ENCODE measurements around the gene NEAT1.
A peak's percentile ranks its signal among the peaks of the same experiment; 100 is the strongest.

The NEAT1 gene

DNA sequence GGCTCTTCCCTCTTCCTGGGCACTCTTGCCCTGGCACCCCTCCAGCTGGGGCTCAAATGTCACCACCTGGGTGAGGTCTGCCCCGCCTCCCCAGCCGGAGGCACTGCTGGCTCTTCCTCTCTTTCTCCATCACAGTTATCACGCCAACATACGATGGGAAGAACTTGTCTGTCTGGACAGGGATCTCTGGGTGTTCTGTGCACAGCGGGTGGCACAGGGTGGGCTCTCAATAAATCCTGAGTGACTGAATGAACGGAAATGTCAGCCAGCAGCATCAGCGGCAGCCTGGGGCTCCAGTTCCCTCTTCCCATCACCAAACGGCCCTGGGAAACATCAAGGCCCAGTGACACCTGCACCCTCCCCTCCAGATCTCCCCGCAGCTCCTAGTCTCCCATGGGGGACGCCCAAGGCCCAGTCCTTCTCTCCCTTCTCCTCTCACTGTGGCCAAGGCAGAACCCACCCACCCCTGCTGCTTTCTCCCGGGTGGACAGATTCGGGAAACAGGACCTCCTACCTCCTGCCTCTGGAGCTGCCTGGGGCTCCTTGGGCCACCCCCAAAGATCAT is 39.7 kb upstream of the NEAT1 start:
- Mint-ChIP-seq H3K36me3 (ENCODE audit: low read depth) (peaks cover 4% of the 10 kb centered on the region), H3K27ac (peak overlapping the region; percentile 98), H3K4me1 (ENCODE audit: low read depth) (peaks cover 37% of the 10 kb centered on the region), H3K27me3 (ENCODE audit: low read depth) (no peaks in the 10 kb centered on the region), H3K9me3 (no peaks in the 10 kb centered on the region), H3K4me3 (peak overlapping the region; percentile 89)
- DNase-seq (ENCODE audit: low spot score) = no peak

DNA sequence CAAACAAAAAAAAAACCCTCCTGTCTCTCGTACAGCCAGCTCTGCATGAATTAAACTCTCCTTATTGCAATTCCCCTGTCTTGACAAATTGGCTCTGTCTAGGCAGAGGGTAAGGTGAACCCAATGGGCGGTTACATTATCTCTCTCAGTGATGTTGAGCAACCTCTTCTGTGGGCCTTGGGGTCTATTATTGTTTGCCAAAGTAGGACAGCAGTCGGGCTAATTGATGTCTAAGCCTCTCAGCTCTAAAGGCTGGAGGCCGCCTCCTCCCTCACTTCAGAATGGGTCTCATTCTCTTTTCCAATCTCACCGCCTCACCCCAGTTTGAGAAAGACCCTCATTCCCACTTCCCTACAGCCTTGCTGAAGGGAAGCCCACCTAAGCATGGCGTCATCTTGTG is 38.8 kb upstream of the NEAT1 start:
- DNase-seq (ENCODE audit: low spot score) = no peak
- peak overlapping the region; percentile 98 for H3K27ac Mint-ChIP-seq
- H3K36me3 Mint-ChIP-seq (ENCODE audit: low read depth) = peaks cover 11% of the 10 kb centered on the region
- H3K27me3 Mint-ChIP-seq (ENCODE audit: low read depth) = no peaks in the 10 kb centered on the region
- H3K4me3 Mint-ChIP-seq = peak overlapping the region; percentile 89
- H3K4me1 Mint-ChIP-seq (ENCODE audit: low read depth) = peaks cover 46% of the 10 kb centered on the region
- no peaks in the 10 kb centered on the region for H3K9me3 Mint-ChIP-seq

DNA sequence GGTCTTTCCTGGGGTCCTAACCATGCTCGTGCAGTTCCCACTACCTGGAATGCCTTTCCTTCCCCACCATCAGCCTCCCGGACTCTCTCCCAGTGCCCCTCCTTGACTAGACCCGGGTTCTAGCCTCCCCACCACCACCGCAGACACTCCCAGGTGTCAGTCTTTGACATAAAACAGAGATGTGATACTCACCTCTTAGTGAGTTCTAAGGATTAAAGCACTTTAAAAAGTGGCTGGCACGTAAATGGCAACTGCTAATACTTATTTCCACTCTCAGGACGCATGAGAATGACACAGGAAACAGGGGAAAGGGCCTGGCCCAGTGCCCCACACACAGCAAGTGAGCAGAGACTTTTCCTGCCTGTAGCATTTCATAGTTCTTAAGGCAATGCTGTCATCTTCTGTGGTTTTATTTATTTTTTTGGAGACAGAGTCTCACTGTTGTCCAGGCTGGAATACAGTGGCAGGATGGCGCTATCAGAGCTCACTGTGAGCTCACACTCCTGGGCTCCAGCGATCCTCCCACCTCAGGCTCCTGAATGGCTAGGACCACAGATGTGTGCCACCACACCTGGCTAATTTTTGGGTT is 38.2 kb upstream of the NEAT1 start:
- peaks cover 51% of the 10 kb centered on the region for H3K4me1 Mint-ChIP-seq (ENCODE audit: low read depth)
- H3K27ac Mint-ChIP-seq = peak overlapping the region; percentile 98
- H3K9me3 Mint-ChIP-seq = no peaks in the 10 kb centered on the region
- peaks cover 14% of the 10 kb centered on the region for H3K36me3 Mint-ChIP-seq (ENCODE audit: low read depth)
- DNase-seq (ENCODE audit: low spot score) = no peak
- no peaks in the 10 kb centered on the region for H3K27me3 Mint-ChIP-seq (ENCODE audit: low read depth)
- peak overlapping the region; percentile 89 for H3K4me3 Mint-ChIP-seq

DNA sequence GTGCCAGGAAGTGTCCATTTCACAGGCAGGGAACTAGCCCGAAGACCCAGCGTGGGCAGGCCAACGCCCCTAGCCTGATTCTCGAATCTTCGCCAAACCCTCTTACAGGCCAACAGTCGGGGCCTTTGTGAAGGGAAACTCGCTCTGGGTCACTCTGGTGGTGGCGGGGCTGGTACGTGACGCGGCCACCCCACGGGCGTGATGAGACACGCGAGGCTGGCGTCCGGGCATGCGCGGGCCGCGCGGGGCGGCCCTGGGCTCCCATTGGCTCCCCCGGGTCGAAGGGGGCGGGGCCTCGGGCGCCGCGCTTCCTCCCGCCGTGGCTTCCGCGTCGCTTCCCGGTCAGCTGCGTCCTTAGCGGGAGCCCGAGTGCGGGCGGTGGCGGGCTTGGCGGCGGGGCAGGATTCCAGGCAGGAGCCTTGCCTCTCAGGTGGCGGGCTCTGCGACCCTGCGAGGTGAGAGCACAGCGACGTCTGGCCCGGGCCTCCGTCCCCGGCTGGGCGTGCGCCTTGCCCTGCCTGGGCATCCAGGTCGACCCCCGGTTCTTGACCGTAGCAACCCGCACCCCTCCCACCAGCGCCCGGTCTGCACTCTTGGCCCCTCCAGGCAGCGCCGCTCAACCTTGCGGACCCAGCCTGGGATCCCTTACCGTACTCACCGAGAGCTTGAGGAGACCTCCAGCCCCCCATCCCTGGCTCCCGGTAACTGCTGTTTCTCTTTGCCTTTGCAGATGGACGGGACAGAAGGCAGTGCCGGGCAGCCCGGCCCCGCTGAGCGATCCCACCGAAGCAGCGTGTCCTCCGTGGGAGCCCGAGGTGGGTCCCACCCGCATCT is 36.1 kb upstream of the NEAT1 start, which contains the start of gene FRMD8:
Gene FRMD8, plus strand, starts transcription at position 331 of the 834 bp plus-strand sequence. Its CDS starts 400 bp downstream, at position 731.
- Mint-ChIP-seq H3K9me3 (no peaks in the 10 kb centered on the region), H3K27ac (peak within 1 kb of the TSS; percentile 98), H3K4me3 (peak within 1 kb of the TSS; percentile 95), H3K4me1 (ENCODE audit: low read depth) (peaks cover 51% of the 10 kb centered on the region), H3K27me3 (ENCODE audit: low read depth) (no peaks in the 10 kb centered on the region), H3K36me3 (ENCODE audit: low read depth) (peaks cover 13% of the 10 kb centered on the region)
- DNase-seq (ENCODE audit: low spot score) = peak; percentile 87

DNA sequence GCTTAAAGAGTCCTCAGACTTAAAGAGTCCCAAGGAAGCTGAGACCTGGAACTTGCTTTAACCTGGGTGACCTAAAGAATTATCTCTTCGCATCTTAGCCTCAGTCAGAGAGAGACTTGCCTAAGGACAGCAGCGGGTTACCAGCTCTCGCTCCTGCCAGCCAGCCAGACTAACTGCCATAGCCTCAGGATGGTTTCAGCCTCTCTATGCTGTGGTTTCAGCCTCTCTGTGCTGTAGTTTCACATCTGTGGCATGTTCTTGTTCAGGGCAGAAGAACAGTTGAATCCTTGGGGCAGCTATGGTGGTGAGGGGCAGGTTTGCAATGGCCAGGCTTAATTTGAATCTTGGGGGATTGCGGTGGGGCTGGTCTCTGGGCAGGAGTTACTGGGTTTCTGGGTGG is 33.9 kb upstream of the NEAT1 start:
- no peaks in the 10 kb centered on the region for H3K9me3 Mint-ChIP-seq
- peak overlapping the region; percentile 78 for H3K4me3 Mint-ChIP-seq
- H3K4me1 Mint-ChIP-seq (ENCODE audit: low read depth) = peaks cover 37% of the 10 kb centered on the region
- H3K27me3 Mint-ChIP-seq (ENCODE audit: low read depth) = no peaks in the 10 kb centered on the region
- no peak for DNase-seq (ENCODE audit: low spot score)
- H3K36me3 Mint-ChIP-seq (ENCODE audit: low read depth) = peaks cover 18% of the 10 kb centered on the region
- peak overlapping the region; percentile 64 for H3K27ac Mint-ChIP-seq

DNA sequence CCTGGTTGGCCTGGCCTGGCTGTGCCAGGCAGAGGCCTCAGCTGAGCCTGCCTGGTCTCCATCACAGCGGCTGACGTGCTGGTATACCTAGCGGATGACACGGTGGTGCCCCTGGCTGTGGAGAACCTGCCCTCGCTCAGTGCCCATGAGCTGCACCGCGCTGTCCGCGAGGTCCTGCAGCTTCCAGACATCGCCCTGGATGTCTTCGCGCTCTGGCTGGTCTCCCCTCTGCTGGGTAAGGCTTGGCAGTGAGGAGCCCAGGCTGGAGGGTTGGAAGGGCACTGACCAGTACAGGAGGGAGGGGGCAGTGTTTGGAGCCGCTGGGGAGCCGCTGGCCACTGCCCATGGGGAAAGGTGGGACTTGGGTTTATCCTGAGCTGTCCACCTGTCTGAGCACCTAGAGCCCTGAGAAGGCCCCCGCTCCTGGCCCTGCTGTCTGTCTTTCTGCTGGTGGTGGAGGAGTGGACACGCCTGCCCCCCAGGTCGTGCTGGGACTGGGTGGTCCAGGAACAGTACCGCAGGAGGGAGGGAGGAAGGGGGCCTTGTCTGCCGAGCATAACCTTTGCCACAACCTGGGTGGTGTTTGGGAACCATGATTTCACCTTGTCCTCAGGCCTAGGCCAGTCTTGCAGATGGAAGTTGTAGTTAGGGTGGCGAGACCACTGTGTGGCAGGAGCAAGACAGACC is 33.2 kb upstream of the NEAT1 start:
- H3K27ac Mint-ChIP-seq = peak overlapping the region; percentile 64
- peaks cover 30% of the 10 kb centered on the region for H3K4me1 Mint-ChIP-seq (ENCODE audit: low read depth)
- peak overlapping the region; percentile 78 for H3K4me3 Mint-ChIP-seq
- H3K36me3 Mint-ChIP-seq (ENCODE audit: low read depth) = peaks cover 18% of the 10 kb centered on the region
- no peaks in the 10 kb centered on the region for H3K9me3 Mint-ChIP-seq
- DNase-seq (ENCODE audit: low spot score) = no peak
- no peaks in the 10 kb centered on the region for H3K27me3 Mint-ChIP-seq (ENCODE audit: low read depth)

DNA sequence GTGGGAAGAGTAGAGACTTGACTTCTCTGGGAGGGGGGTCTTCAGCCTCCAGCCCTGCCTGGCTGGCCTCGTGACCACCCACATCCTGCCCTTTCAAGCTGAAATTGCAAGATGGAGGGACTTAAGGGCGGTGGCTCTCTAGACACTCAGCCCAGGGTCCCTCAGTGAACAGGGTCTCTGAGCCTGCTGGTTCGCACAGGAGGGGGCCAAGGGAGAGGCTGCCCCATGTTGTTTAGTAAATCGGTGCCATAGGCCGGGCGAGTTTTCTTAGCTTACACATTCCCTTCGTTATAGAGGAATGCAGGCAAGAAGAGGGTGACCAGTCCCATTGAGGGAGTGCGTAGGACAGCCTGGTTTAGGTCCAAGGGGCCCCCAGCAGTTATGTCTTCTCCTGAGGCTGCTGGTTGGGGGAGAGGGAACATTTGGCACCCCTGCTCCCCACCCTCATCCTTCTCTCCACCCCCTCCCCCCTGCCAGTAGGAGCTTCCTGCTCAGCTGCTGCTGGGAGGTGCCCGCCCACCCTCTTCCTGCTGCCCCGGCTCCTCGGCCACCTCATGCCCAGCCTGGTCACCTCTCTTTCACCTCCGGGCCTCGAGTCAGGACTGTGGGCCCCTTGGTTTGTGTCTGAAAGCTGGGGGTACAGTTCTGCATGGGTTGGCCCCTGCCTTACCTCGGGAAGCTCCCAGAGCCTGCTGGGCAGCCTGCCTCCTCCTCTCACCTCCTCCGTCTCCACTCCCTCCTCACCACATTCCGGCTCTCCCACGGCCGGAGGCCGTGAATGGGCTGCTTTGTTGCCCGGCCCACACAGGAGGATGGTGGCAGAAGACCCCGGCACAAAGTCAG is 32.3 kb upstream of the NEAT1 start:
- H3K27ac Mint-ChIP-seq = no peak overlapping the region
- H3K4me3 Mint-ChIP-seq = no peak overlapping the region
- DNase-seq (ENCODE audit: low spot score) = no peak
- H3K27me3 Mint-ChIP-seq (ENCODE audit: low read depth) = no peaks in the 10 kb centered on the region
- peaks cover 18% of the 10 kb centered on the region for H3K36me3 Mint-ChIP-seq (ENCODE audit: low read depth)
- H3K4me1 Mint-ChIP-seq (ENCODE audit: low read depth) = peaks cover 21% of the 10 kb centered on the region
- no peaks in the 10 kb centered on the region for H3K9me3 Mint-ChIP-seq

DNA sequence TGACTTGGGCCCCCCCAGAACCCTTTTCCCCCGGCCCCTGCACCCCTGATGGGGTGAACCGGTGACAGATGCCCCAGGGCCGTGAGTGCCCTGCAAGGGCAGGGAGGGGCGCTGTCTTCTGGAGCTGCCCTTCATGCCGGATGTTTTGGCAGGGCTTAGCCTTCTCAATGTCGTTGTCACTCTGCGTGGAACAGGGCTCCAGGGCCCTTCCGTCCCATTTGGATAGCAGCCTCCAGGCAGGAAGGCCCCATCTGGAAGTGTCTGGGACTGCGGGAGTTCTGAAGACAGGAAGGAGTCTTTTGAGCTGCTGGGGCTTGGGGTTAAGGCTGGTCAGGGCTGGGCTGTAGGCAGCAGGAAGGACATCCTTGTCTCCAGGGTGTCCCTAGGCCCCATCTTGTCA is 31.6 kb upstream of the NEAT1 start:
- peaks cover 18% of the 10 kb centered on the region for H3K4me1 Mint-ChIP-seq (ENCODE audit: low read depth)

DNA sequence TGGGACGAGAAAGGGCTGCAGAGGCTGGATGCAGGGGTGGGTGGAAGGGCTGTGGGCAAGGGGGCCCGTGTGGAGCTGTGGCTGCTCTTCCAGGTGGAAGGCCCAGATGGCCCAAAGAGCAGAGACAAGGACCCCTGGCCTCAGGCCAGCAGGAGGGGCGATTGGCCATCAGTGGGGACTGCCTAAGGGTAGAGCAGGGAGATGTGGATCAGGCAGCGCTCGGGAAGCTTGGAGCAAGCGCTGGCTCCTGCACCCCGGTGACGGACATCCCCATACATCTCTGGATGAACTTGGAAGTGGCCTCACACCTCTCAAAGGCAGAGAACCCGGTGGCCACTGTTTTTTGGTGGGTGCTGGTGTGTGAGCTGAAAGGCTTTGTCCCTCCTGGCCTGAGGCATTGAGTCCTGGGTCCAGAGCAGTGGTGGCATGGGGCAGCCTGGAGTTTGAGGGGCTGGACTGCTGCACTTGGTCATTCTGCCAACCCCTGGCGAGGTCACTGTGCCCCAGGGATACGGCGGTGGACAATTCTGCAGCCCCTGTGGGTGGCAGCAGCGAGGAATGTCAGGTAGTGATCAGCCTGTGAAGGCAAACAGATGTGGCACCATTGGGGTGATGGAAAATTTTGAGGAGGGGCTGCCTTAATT is 30.3 kb upstream of the NEAT1 start:
- no peak for DNase-seq (ENCODE audit: low spot score)
- H3K27me3 Mint-ChIP-seq (ENCODE audit: low read depth) = no peaks in the 10 kb centered on the region
- H3K27ac Mint-ChIP-seq = peak overlapping the region; percentile 65
- H3K9me3 Mint-ChIP-seq = no peaks in the 10 kb centered on the region
- H3K4me1 Mint-ChIP-seq (ENCODE audit: low read depth) = peaks cover 18% of the 10 kb centered on the region
- peaks cover 21% of the 10 kb centered on the region for H3K36me3 Mint-ChIP-seq (ENCODE audit: low read depth)
- no peak overlapping the region for H3K4me3 Mint-ChIP-seq

More for the DNA sequence above, 31.6 kb upstream of the NEAT1 start:
- no peaks in the 10 kb centered on the region for H3K9me3 Mint-ChIP-seq
- H3K27ac Mint-ChIP-seq = no peak overlapping the region
- no peak for DNase-seq (ENCODE audit: low spot score)
- no peaks in the 10 kb centered on the region for H3K27me3 Mint-ChIP-seq (ENCODE audit: low read depth)
- peaks cover 20% of the 10 kb centered on the region for H3K36me3 Mint-ChIP-seq (ENCODE audit: low read depth)
- H3K4me3 Mint-ChIP-seq = no peak overlapping the region

DNA sequence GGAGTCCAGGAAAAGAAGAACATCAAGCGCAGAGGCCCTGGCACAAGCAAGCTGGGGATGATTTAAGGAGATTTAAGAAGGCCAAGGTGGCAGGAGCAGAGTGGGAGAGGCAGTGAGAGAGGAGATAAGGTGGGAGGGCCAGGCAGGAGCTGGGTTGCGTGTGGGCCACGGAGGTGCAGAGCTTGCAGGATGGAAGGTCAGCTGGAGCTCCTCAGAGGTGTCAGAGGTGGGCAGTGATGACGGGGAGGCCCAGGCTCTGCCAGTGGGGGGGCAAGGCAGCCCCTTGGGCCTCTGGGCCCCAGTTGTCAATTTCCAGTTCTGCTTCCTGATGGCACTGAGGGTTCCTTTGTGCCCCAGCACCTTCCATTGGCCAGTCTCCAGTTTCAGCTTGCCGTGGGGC is 29.7 kb upstream of the NEAT1 start:
- H3K4me1 Mint-ChIP-seq (ENCODE audit: low read depth) = peaks cover 16% of the 10 kb centered on the region
- H3K36me3 Mint-ChIP-seq (ENCODE audit: low read depth) = peaks cover 24% of the 10 kb centered on the region
- H3K27ac Mint-ChIP-seq = peak overlapping the region; percentile 65

DNA sequence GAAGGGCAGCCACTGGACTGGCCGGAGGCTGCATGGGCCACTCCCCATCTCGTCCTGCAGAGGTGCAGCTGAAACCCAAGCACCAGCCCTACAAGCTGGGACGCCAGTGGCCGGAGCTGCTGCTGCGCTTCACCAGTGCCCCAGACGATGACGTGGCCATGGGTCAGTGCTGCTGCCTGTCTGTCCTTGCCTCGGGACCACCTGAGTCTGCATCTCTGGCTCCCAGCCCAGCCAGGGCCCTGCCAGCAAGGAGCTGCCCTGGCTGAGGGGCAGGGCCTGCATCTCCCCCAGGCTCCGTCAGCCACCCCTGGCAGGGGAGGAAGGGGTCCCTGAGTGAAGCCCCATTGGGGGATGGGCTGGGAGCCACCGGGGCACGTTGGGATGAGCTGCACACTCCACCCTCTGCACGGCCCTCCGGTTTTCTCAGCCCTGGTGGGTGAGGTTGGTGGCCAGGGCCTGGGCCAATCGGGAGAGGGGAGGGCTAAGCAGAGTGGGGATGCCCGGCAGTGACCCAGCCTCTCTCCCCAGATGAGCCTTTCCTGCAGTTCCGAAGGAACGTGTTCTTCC is 29.0 kb upstream of the NEAT1 start:
- Mint-ChIP-seq H3K4me3 (no peak overlapping the region), H3K27me3 (ENCODE audit: low read depth) (no peaks in the 10 kb centered on the region), H3K9me3 (no peaks in the 10 kb centered on the region), H3K27ac (no peak overlapping the region), H3K4me1 (ENCODE audit: low read depth) (peaks cover 10% of the 10 kb centered on the region), H3K36me3 (ENCODE audit: low read depth) (peaks cover 24% of the 10 kb centered on the region)
- no peak for DNase-seq (ENCODE audit: low spot score)

More for the DNA sequence above, 29.7 kb upstream of the NEAT1 start:
- Mint-ChIP-seq H3K27me3 (ENCODE audit: low read depth) (no peaks in the 10 kb centered on the region), H3K9me3 (no peaks in the 10 kb centered on the region), H3K4me3 (no peak overlapping the region)
- DNase-seq (ENCODE audit: low spot score) = no peak

DNA sequence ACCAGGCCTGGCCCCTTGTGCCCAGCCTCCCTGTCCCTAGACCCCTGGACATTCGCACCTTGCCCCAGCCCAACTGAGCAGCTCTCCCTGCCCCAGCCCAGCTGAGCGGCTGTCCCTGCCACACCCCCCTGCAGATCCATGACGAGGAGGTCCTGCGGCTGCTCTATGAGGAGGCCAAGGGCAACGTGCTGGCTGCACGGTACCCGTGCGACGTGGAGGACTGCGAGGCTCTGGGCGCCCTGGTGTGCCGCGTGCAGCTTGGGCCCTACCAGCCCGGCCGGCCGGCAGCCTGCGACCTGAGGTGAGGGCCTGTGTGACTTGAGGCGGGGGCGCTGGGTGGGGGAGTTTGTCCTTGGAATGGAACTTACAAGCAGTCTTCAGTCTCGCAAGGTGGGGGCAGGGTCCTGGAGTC is 28.5 kb upstream of the NEAT1 start:
- H3K27me3 Mint-ChIP-seq (ENCODE audit: low read depth) = no peaks in the 10 kb centered on the region
- no peaks in the 10 kb centered on the region for H3K9me3 Mint-ChIP-seq
- DNase-seq (ENCODE audit: low spot score) = no peak
- no peak overlapping the region for H3K27ac Mint-ChIP-seq
- peaks cover 22% of the 10 kb centered on the region for H3K36me3 Mint-ChIP-seq (ENCODE audit: low read depth)
- H3K4me1 Mint-ChIP-seq (ENCODE audit: low read depth) = peaks cover 5% of the 10 kb centered on the region
- no peak overlapping the region for H3K4me3 Mint-ChIP-seq

Data from T-helper 2 cell treated with Interferon-gamma antibody and Interleukin-4, amounts not matched to agents 5 μg/mL and 100 μg/mL, for 36 hours (primary cell).